ENCODE measurements around the gene PCYT2. TPM values are rescaled to one million over a fixed set of nuclear protein-coding genes. Genes with fewer than 3 reads are reported as not detected.

The PCYT2 gene
- total and polyA plus RNA-seq, 2 donors (not counting 3 experiments of a cell fraction or from before 2014, with no cell fraction given) = 52.0 to 57.1 TPM

DNA sequence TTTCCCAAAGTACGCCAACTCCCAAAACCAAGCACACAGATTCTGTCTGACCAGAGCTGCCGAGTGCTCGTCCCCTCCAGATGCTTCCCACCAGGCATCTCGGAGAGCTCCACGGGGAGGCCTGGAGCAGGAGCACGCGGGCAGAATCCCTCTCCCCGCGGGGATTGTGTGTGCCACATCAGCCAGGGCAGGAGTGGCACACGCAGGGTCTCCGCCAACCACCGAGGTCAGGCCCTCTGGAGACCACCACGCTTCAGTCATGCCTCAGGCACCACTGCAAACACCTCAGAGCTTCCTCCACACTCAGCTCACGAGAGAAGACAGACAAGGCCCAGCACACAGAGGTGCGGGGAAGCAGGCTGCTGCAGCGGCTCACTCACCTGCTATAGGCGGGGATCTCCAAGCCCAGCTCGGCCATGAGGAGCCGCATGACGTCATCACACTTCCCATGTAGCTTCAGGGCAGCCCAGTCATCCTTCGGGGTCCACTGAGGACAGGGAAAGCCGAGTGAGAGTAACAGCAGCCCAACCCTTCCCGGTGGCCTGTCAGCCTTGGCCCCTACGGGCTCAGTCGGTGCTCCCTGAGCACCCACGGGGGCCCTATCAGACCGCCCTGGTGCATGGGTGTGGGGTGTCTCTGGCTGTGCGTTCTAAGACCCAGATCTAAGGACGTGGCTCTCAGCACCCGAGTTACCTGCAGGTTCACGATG, 2.3 kb upstream of the PCYT2 start:
- H3K9ac ChIP-seq (replicated peaks; ENCODE audit: extremely low read depth, insufficient read depth, low read length) = no peak overlapping the region
- BruUV-seq (replicated peaks) = no TSS peak
- H3K79me2 ChIP-seq (ENCODE audit: control insufficient read depth, insufficient read depth, low read length) = peaks cover 9% of the 10 kb centered on the region
- no peak for DNase-seq (ENCODE audit: low read depth, low spot score)
- H4K20me1 ChIP-seq (replicated peaks; ENCODE audit: control insufficient read depth, extremely low read depth, insufficient read depth, low read length) = no peaks in the 10 kb centered on the region
- dilution Hi-C loops (cut with MboI; ENCODE audit: extremely low pct_ligation_motif_present, low sequenced_read_pairs) (no loop called here), intact Hi-C loops (cut with micrococcal nuclease) (no loop called here)
- H3K27ac ChIP-seq (ENCODE audit: insufficient read depth, low read depth, low read length) = no peak overlapping the region
- H3K36me3 ChIP-seq (ENCODE audit: control insufficient read depth in 2 of 2, extremely low read depth in 1 of 2, insufficient read depth in 2 of 2, low read length in 2 of 2) = peaks cover 7 to 24% of the 10 kb centered on the region in 2 experiments
- FAIRE-seq = no peak
- TF ChIP-seq JUN (IDR thresholded peaks at IDR 0.05; ENCODE audit: borderline replicate concordance, insufficient read depth, insufficient read length, low read depth) (no peak), MAX (IDR thresholded peaks at IDR 0.05; ENCODE audit: insufficient read depth, insufficient read length) (no peak)
- H2AFZ ChIP-seq (ENCODE audit: low read depth, low read length) = no peak overlapping the region
- no peaks in the 10 kb centered on the region for H3K9me1 ChIP-seq (replicated peaks; ENCODE audit: control insufficient read depth, extremely low read depth, insufficient read depth, low read length)
- CTCF ChIA-PET = interaction anchor here (1.0 kb wide), 1 partner anchor 14 kb away, joined by 3 read pairs; the partner anchor contains the start of gene MAFG
- H3K27me3 ChIP-seq (ENCODE audit: control insufficient read depth in 2 of 2, insufficient read depth in 2 of 2, low read length in 2 of 2) = no peaks in the 10 kb centered on the region
- H3K4me1 ChIP-seq (ENCODE audit: control insufficient read depth, extremely low read depth, insufficient read depth, low read length) = peaks cover 12% of the 10 kb centered on the region
- H3K4me2 ChIP-seq (ENCODE audit: insufficient read depth, low read length) = no peak overlapping the region
- no peaks in the 10 kb centered on the region for H3K9me3 ChIP-seq (replicated peaks; ENCODE audit: control insufficient read depth, insufficient read depth, low read length)
- POLR2A ChIA-PET = no interaction called here
- H3K4me3 ChIP-seq (replicated peaks in 1 of 3; ENCODE audit: insufficient read depth in 1 of 3, low read depth in 1 of 3, low read length in 3 of 3) = no peak overlapping the region

- dilution Hi-C loops (cut with MboI; ENCODE audit: extremely low pct_ligation_motif_present, low sequenced_read_pairs) (no loop called here), intact Hi-C loops (cut with micrococcal nuclease) (no loop called here)
- Histone ChIP-seq H3K36me3 (ENCODE audit: control insufficient read depth in 2 of 2, extremely low read depth in 1 of 2, insufficient read depth in 2 of 2, low read length in 2 of 2) (peaks cover 7 to 24% of the 10 kb centered on the region in 2 experiments), H4K20me1 (replicated peaks; ENCODE audit: control insufficient read depth, extremely low read depth, insufficient read depth, low read length) (no peaks in the 10 kb centered on the region), H3K9ac (replicated peaks; ENCODE audit: extremely low read depth, insufficient read depth, low read length) (no peak overlapping the region), H3K79me2 (ENCODE audit: control insufficient read depth, insufficient read depth, low read length) (peaks cover 9% of the 10 kb centered on the region), H3K4me1 (ENCODE audit: control insufficient read depth, extremely low read depth, insufficient read depth, low read length) (peaks cover 12% of the 10 kb centered on the region), H2AFZ (ENCODE audit: low read depth, low read length) (no peak overlapping the region), H3K4me2 (ENCODE audit: insufficient read depth, low read length) (no peak overlapping the region), H3K27me3 (ENCODE audit: control insufficient read depth in 2 of 2, insufficient read depth in 2 of 2, low read length in 2 of 2) (no peaks in the 10 kb centered on the region), H3K4me3 (replicated peaks in 1 of 3; ENCODE audit: insufficient read depth in 1 of 3, low read depth in 1 of 3, low read length in 3 of 3) (no peak overlapping the region), H3K9me1 (replicated peaks; ENCODE audit: control insufficient read depth, extremely low read depth, insufficient read depth, low read length) (no peaks in the 10 kb centered on the region), H3K27ac (ENCODE audit: insufficient read depth, low read depth, low read length) (no peak overlapping the region), H3K9me3 (replicated peaks; ENCODE audit: control insufficient read depth, insufficient read depth, low read length) (no peaks in the 10 kb centered on the region)
- no TSS peak for BruUV-seq (replicated peaks)
- FAIRE-seq (no peak), DNase-seq (ENCODE audit: low read depth, low spot score) (no peak)
- TF ChIP-seq POLR2AphosphoS5 (IDR thresholded peaks at IDR 0.05; ENCODE audit: insufficient read depth, low read depth, low read length) = no peak
- no peak for TF ChIP-seq EZH2 (IDR thresholded peaks at IDR 0.05; ENCODE audit: borderline replicate concordance, low read depth, low read length, severe bottlenecking)
- TF ChIP-seq POLR2A (IDR thresholded peaks at IDR 0.05; ENCODE audit: low read depth, low read length) = no peak
- TF ChIP-seq MYC (IDR thresholded peaks at IDR 0.05; ENCODE audit: low read depth, low read length) = no peak
- TF ChIP-seq MAX (IDR thresholded peaks at IDR 0.05; ENCODE audit: insufficient read depth, insufficient read length) = no peak
- no peak for TF ChIP-seq JUN (IDR thresholded peaks at IDR 0.05; ENCODE audit: borderline replicate concordance, insufficient read depth, insufficient read length, low read depth)
- TF ChIP-seq FOS (IDR thresholded peaks at IDR 0.05; ENCODE audit: borderline replicate concordance, insufficient read depth, low read length) = no peak
- no peak for TF ChIP-seq GATA2 (IDR thresholded peaks at IDR 0.05; ENCODE audit: insufficient read depth, insufficient read length, low read depth, low read length)
- no peak for TF ChIP-seq CTCF (IDR thresholded peaks at IDR 0.05; ENCODE audit: extremely low read depth in 1 of 2, insufficient read depth in 1 of 2, low read depth in 1 of 2, low read length in 2 of 2)
- CTCF ChIA-PET = interaction anchor here (1.0 kb wide), 1 partner anchor 15 kb away, joined by 3 read pairs; the partner anchor contains the start of gene MAFG
- POLR2A ChIA-PET = no interaction called here
These were observed 1.5 kb upstream of the PCYT2 start for GRCh38 chr17:81912441-81913309.

Data from endothelial cell of umbilical vein (primary cell).